Esophagus muscularis mucosa (tissue), 4 donors: ENCODE results near the gene TRPM3. TPM values are rescaled to one million over a fixed set of nuclear protein-coding genes. Genes with fewer than 3 reads are reported as not detected.

Experiments used
- DNase-seq: peaks from one replicate; pipeline ENCODE4 v3.0.0-alpha.2; 2017; ENCODE audit errors: extremely low spot score
- H3K27ac ChIP-seq, 4 donors: fragments of 200-600 bp; sonication (generic); replicated peaks in 1 of 4; 1 replicate in 3 of 4; 2 replicates in 1 of 4; pipeline ENCODE4 v1.5.1; 2016 to 2019; ENCODE audit warnings: mild to moderate bottlenecking in 1 of 4
- H3K27me3 ChIP-seq, 4 donors: fragments of 200-600 bp; sonication (generic); one replicate each; pipeline versions ENCODE4 v1.5.1 to v1.6.0; 2016 to 2019
- H3K36me3 ChIP-seq, 4 donors: fragments of 200-600 bp; sonication (generic); one replicate each; pipeline ENCODE4 v1.5.1; 2016 to 2019
- H3K4me1 ChIP-seq, 4 donors: fragments of 200-600 bp; sonication (generic); one replicate each; pipeline ENCODE4 v1.5.1; 2016 to 2019
- H3K4me3 ChIP-seq, 4 donors: fragments of 200-600 bp; sonication (generic); 1 replicate in 2 of 4; 2 replicates in 2 of 4; pipeline ENCODE4 v1.5.1; 2016 to 2019; ENCODE audit warnings: mild to moderate bottlenecking in 4 of 4, moderate library complexity in 1 of 4
- H3K9me3 ChIP-seq, 4 donors: fragments of 200-600 bp; sonication (generic); 1 replicate in 3 of 4; 2 replicates in 1 of 4; pipeline ENCODE4 v1.5.1; 2016 to 2019
- EP300 ChIP-seq: sonication (generic); formaldehyde crosslinking; IDR thresholded peaks from one replicate; pipeline ENCODE4 v1.6.1; 2017; ENCODE audit warnings: antibody characterized with exemption
- POLR2A ChIP-seq: fragments of 450-650 bp; IDR thresholded peaks from one replicate; pipeline ENCODE4 v1.6.1; 2017; ENCODE audit warnings: antibody characterized with exemption, moderate library complexity, mild to moderate bottlenecking, low read depth
- POLR2AphosphoS5 ChIP-seq, 2 donors: sonication (generic); formaldehyde crosslinking; IDR thresholded peaks; one replicate each; pipeline ENCODE4 v1.6.1; 2017; ENCODE audit warnings: antibody characterized with exemption in 2 of 2
- WGBS: methylation state at CpG from one replicate; pipeline ENCODE4 v1.1.5; 2018; 5-methylcytosine and 5-hydroxymethylcytosine counted together
- intact Hi-C: fragments of 100-400 bp; cut with DNase I; formaldehyde crosslinking; loops from one replicate; pipeline ENCODE4 v1.15.1; 2023
- total RNA-seq, 4 donors: library from RNA; depleted of rRNA; stranded (reverse); fragments of >200 nt; gene quantifications; one replicate each; pipeline versions ENCODE4 v1.1.0 to v1.2.1, GENCODE V29; 2016
- TF ChIP-seq, protein P1 (sequence below), 3 experiments: fragments of 200-600 bp in 2 of 3; fragments of 450-650 bp in 1 of 3; sonication (generic) in 2 of 3; IDR thresholded peaks; one replicate each; pipeline ENCODE4 v1.5.1; 2017 to 2019; ENCODE audit warnings: antibody characterized with exemption in 3 of 3, mild to moderate bottlenecking in 2 of 3, moderate library complexity in 1 of 3

TRPM3 gene
- total RNA-seq, 4 donors from 2014 or later: 0.13 to 0.17 TPM; not detected in 2

DNA sequence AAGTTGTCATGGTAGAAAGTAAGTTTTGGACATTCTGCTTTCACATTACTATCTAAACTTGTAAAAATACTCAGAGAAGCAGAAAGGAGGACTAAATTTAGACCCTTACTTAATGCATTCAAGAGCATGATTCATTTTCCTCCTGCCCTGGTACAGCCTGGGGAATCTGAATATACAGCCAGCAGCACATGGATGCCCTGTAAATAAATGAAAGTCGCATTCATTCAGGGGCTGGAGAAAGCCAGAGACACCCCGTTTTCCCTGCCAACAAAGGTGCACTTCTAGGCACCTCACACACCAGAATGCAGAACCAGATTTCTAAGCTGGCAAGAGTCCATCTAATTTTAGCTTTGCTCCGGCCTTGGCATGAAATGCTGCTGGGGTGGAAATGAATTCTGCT, 534.2 kb downstream of the TRPM3 start:
- intact Hi-C loops: loop anchor here (5.0 kb wide), 1 partner anchor 95 kb away; no protein-coding TSS in a partner anchor
- peak; percentile 59 for TF ChIP-seq POLR2AphosphoS5 (IDR thresholded peaks at IDR 0.05)
- no peak for TF ChIP-seq EP300
- TF ChIP-seq POLR2A: no peak
- TF ChIP-seq, protein P1, sequence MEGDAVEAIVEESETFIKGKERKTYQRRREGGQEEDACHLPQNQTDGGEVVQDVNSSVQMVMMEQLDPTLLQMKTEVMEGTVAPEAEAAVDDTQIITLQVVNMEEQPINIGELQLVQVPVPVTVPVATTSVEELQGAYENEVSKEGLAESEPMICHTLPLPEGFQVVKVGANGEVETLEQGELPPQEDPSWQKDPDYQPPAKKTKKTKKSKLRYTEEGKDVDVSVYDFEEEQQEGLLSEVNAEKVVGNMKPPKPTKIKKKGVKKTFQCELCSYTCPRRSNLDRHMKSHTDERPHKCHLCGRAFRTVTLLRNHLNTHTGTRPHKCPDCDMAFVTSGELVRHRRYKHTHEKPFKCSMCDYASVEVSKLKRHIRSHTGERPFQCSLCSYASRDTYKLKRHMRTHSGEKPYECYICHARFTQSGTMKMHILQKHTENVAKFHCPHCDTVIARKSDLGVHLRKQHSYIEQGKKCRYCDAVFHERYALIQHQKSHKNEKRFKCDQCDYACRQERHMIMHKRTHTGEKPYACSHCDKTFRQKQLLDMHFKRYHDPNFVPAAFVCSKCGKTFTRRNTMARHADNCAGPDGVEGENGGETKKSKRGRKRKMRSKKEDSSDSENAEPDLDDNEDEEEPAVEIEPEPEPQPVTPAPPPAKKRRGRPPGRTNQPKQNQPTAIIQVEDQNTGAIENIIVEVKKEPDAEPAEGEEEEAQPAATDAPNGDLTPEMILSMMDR (IDR thresholded peaks at IDR 0.05): no peak
- H3K27ac ChIP-seq: peak overlapping the region; percentile 81 to 89 (median 84)

DNA sequence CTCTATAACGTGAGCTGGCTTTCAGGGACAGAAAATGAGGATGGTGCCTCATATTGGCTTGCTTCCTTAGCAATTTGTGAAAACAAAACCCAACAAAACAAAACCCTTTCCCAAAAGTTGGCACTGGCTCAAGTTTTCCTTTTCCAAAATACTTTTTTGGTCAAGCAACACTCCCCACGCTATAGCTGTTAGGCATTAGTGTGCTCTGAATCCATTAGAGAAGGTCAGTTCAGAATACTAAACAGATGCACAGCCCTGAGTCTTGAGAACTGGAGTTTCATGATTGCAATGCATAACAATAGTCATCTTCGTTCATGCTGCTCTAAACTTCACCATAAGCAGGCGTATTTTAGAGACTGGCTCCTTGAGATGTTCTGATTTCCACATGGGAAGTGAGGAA, 534.9 kb downstream of the TRPM3 start:
- no peak for DNase-seq
- intact Hi-C loops: loop anchor here (5.0 kb wide), 1 partner anchor 94 kb away; no protein-coding TSS in a partner anchor
- H3K27me3 ChIP-seq: no peaks in the 10 kb centered on the region
- H3K4me1 ChIP-seq: peaks cover 48 to 56% (median 55%) of the 10 kb centered on the region in 4 donors
- WGBS: 53% methylated on average over 4 of the region's 4 CpGs
- no peaks in the 10 kb centered on the region for H3K9me3 ChIP-seq
- H3K27ac ChIP-seq: peak overlapping the region; percentile 81 to 89 (median 84)
- TF ChIP-seq EP300: no peak
- no peaks in the 10 kb centered on the region for H3K36me3 ChIP-seq
- no peak overlapping the region for H3K4me3 ChIP-seq

More for the DNA sequence above, 534.2 kb downstream of the TRPM3 start:
- no peak for DNase-seq
- Histone ChIP-seq H3K9me3 (no peaks in the 10 kb centered on the region), H3K4me1 (peaks cover 48 to 63% (median 59%) of the 10 kb centered on the region in 4 donors), H3K36me3 (no peaks in the 10 kb centered on the region), H3K4me3 (no peak overlapping the region), H3K27me3 (no peaks in the 10 kb centered on the region)
- WGBS: 21% methylated on average over 3 of the region's 3 CpGs

DNA sequence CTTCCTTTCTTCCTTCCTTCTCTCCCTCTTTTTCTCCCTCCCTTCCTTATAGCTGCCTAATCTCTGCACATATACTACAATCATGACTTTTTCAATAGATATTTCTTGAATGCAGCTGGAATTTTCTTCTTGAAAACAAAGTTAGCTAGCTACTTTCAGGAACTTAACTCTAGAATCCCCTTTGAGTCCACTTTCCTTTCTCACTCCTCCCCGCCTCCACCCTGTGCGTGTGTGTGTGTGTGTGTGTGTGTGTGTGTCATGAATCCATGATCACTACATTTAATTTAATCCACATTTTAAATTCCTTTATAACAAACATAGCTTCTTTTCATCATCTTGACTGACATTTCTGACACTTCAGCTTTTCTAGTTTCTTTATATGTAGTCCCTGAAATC, 539.5 kb downstream of the TRPM3 start:
- peaks cover 19 to 24% (median 21%) of the 10 kb centered on the region in 4 donors for H3K4me1 ChIP-seq
- H3K9me3 ChIP-seq: no peaks in the 10 kb centered on the region
- no peaks in the 10 kb centered on the region for H3K36me3 ChIP-seq
- no peak for TF ChIP-seq POLR2AphosphoS5 (IDR thresholded peaks at IDR 0.05)
- 85% methylated on average over 2 of the region's 2 CpGs for WGBS
- H3K27ac ChIP-seq: no peak overlapping the region
- H3K27me3 ChIP-seq: no peaks in the 10 kb centered on the region
- intact Hi-C loops: no loop called here
- DNase-seq: no peak
- H3K4me3 ChIP-seq: no peak overlapping the region

DNA sequence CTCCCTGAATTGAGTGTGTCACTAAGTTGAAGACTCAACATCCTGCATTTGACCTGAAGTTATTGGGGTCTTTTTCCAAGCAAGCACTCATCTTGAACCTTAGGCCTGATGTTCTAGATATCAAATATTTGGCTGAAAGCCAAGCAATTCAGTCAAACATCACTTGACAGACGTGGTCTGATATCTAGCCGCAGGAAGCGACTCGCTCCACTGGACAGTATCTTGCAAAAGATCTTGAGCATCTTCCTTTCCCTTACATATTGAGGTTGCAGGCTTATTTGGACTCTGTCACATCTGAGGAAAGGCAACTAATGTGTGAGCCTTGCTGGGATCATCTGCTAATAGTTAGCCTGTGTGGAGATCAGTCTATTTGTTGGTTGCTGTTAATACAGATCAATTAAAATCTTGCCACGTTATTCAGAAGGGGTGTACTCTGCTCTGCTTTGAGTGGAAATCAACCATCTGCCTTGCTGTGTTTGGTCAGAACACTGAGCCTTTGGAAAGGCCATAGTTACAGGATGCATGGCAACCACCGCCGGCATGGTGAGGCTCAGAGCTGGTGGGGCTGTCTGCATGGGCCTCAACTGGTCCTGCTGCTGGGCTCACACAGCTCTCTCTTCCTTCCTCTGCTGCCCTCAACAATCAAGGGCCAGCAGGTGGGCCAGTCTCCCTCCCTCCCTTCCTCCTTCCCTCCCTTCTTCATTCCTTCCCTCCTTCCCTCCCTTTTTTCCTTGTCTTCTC, 540.0 kb downstream of the TRPM3 start:
- intact Hi-C loops: no loop called here
- no peak overlapping the region for H3K4me3 ChIP-seq
- H3K9me3 ChIP-seq: no peaks in the 10 kb centered on the region
- no peak for DNase-seq
- no peak for TF ChIP-seq POLR2A
- no peak for TF ChIP-seq POLR2AphosphoS5 (IDR thresholded peaks at IDR 0.05)
- TF ChIP-seq, protein P1 (IDR thresholded peaks at IDR 0.05): no peak
- TF ChIP-seq EP300: no peak
- no peaks in the 10 kb centered on the region for H3K36me3 ChIP-seq
- no peaks in the 10 kb centered on the region for H3K27me3 ChIP-seq
- no peak overlapping the region for H3K27ac ChIP-seq
- H3K4me1 ChIP-seq: peaks cover 15 to 24% (median 18%) of the 10 kb centered on the region in 4 donors
- 83% methylated on average over 7 of the region's 7 CpGs for WGBS

DNA sequence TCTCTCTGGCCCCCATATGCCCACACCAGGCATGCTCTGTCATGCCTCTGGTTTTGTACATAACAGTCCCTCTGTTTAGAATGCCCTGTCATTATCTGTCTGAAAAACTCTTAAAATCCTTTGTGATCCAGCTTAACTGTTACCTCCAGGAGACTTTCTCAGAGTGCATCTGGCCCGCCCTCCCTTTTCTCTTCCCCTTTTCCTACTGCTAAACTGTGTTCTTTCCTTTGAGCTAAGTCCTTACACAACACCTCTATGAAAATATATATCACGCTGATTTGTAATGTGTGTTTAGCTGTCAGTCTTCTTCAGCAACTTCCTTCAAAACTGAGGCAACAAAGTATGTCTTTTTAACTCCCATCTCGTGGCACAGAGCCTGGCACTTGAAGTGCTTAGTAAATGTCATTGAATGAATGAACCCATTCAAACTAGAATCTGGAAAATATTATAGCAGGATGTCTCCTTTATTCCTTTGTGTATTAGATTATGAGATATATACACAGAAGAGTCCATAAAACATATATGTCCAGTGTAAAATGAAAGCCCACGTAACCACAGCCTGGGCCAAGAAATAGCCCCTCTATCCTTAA, 540.7 kb downstream of the TRPM3 start:
- no peaks in the 10 kb centered on the region for H3K36me3 ChIP-seq
- H3K4me1 ChIP-seq: peaks cover 10 to 22% (median 16%) of the 10 kb centered on the region in 4 donors
- no peak overlapping the region for H3K27ac ChIP-seq
- intact Hi-C loops: no loop called here
- no peak for DNase-seq
- TF ChIP-seq, protein P1 (IDR thresholded peaks at IDR 0.05): no peak
- TF ChIP-seq EP300 (no peak), POLR2A (no peak), POLR2AphosphoS5 (IDR thresholded peaks at IDR 0.05) (no peak)
- WGBS: 77% methylated on average over 4 of the region's 4 CpGs
- no peaks in the 10 kb centered on the region for H3K27me3 ChIP-seq
- no peak overlapping the region for H3K4me3 ChIP-seq
- H3K9me3 ChIP-seq: no peaks in the 10 kb centered on the region
